Immature natural killer cell (primary cell): Measurements from ENCODE around the gene RAB44. TPM values are rescaled to one million over a fixed set of nuclear protein-coding genes. Genes with fewer than 3 reads are reported as not detected.

Experiments used
- DNase-seq, 3 donors: peaks; one replicate each; pipeline ENCODE4 v3.0.0; 2022; ENCODE audit warnings: mixed read lengths in 1 of 3
- H3K27ac Mint-ChIP-seq, 6 donors: one replicate each; pipeline ENCODE4 v1.8.0; 2020; ENCODE audit warnings: mixed read lengths in 6 of 6, mild to moderate bottlenecking in 5 of 6, inconsistent platforms in 4 of 6, moderate library complexity in 3 of 6
- H3K27me3 Mint-ChIP-seq, 3 donors: one replicate each; pipeline ENCODE4 v1.8.0; 2020 to 2021; ENCODE audit warnings: low read depth in 3 of 3, mild to moderate bottlenecking in 3 of 3, mixed read lengths in 3 of 3, moderate library complexity in 3 of 3, inconsistent platforms in 1 of 3
- H3K36me3 Mint-ChIP-seq, 3 donors: one replicate each; pipeline ENCODE4 v1.8.0; 2020; ENCODE audit warnings: mixed read lengths in 3 of 3, inconsistent platforms in 2 of 3, mild to moderate bottlenecking in 2 of 3
- H3K4me1 Mint-ChIP-seq, 2 donors: one replicate each; pipeline ENCODE4 v1.8.0; 2020; ENCODE audit warnings: inconsistent platforms in 2 of 2, mild to moderate bottlenecking in 2 of 2, mixed read lengths in 2 of 2, moderate library complexity in 1 of 2
- H3K4me3 Mint-ChIP-seq, 5 donors: one replicate each; pipeline ENCODE4 v1.8.0; 2020; ENCODE audit warnings: mild to moderate bottlenecking in 5 of 5, mixed read lengths in 5 of 5, inconsistent platforms in 3 of 5, moderate library complexity in 3 of 5
- H3K9me3 Mint-ChIP-seq, 6 donors: one replicate each; pipeline ENCODE4 v1.8.0; 2020; ENCODE audit warnings: mild to moderate bottlenecking in 6 of 6, mixed read lengths in 6 of 6, inconsistent platforms in 4 of 6, moderate library complexity in 3 of 6
- polyA plus RNA-seq, 3 donors: library from polyadenylated mRNA; unstranded; fragments of 300-500 nt; fragmentation: Illumina TruSeq; gene quantifications; one replicate each; pipeline ENCODE4 v1.2.3, GENCODE V29; 2021

Gene RAB44
- polyA plus RNA-seq, 3 donors from 2014 or later = not detected

DNA sequence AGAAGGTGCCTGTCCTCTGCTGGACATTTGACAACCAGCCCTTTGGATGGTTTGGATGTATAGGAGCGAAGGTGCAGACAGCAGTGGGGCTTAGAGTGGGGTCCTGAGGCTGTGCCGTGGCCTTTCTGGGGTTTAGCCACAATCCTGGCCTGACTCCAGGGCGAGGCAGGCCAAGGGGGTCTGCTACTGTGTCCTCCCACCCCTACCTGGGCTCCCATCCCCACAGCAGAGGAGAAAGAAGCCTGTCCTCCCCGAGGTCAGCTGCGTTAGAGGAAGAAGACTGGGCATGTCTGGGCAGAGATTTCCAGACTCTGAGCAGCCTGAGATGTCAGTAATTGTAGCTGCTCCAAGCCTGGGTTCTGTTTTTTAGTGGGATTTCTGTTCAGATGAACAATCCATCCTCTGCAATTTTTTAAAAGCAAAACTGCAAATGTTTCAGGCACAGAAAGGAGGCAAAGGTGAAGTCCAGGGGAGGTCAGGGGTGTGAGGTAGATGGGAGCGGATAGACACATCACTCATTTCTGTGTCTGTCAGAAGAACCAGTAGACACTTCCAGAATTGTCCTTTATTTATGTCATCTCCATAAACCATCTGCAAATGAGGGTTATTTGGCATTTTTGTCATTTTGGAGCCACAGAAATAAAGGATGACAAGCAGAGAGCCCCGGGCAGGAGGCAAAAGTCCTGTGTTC is 20.4 kb upstream of the RAB44 start:
- Mint-ChIP-seq H3K4me3 (peak overlapping the region; percentile 23 to 84 (median 70)), H3K4me1 (peaks cover 24 to 29% of the 10 kb centered on the region in 2 donors), H3K9me3 (peaks cover 0 to 2% (median 0%) of the 10 kb centered on the region in 6 donors), H3K27ac (peak overlapping the region; percentile 57 to 90 (median 75)), H3K27me3 (peaks cover 20 to 24% (median 24%) of the 10 kb centered on the region in 3 donors), H3K36me3 (no peaks in the 10 kb centered on the region)
- no peak for DNase-seq

DNA sequence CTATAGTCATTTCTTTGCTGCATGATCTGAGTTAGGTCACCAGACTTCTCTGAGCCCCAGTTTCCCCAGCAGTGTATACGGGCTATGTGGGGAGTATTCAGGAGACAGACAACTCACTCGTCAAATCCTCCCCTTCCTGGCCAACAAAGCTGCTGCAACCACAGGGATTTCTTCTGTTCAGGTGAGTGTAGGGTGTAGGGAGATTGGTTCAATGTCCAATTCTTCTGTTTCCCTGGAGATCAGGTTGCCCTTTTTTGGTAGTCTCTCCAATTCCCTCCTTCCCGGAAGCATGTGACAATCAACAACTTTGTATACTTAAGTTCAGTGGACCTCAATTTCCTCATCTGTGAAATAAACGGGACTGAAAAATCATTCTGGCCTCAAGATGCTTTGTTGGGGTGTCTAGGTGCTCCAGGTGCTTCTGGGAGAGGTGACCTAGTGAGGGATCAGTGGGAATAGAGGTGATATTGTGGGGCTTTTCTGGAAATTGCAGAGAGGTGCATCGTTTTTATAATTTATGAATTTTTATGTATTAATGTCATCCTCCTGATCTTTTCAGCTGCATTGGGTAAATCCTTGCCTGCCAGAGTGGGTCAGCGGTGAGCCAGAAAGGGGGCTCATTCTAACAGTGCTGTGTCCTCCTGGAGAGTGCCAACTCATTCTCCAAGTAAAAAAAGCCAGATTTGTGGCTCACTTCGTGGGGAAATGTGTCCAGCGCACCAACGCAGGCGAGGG is 19.7 kb upstream of the RAB44 start:
- Mint-ChIP-seq H3K4me3 (peak overlapping the region; percentile 63 to 84 (median 70)), H3K27me3 (peaks cover 20 to 24% (median 24%) of the 10 kb centered on the region in 3 donors), H3K4me1 (peaks cover 26 to 29% of the 10 kb centered on the region in 2 donors), H3K27ac (peak overlapping the region; percentile 48 to 90 (median 76)), H3K36me3 (no peaks in the 10 kb centered on the region), H3K9me3 (peaks cover 0 to 2% (median 0%) of the 10 kb centered on the region in 6 donors)
- DNase-seq = no peak

DNA sequence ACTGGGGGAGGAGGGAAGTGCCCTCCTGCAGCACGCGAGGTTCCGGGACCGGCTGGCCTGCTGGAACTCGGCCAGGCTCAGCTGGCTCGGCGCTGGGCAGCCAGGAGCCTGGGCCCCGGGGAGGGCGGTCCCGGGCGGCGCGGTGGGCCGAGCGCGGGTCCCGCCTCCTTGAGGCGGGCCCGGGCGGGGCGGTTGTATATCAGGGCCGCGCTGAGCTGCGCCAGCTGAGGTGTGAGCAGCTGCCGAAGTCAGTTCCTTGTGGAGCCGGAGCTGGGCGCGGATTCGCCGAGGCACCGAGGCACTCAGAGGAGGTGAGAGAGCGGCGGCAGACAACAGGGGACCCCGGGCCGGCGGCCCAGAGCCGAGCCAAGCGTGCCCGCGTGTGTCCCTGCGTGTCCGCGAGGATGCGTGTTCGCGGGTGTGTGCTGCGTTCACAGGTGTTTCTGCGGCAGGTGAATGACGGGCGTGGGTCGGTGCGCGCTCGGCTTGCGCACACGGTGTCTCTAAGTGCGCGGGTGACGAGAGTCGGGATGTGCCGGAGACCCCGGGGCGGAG is 19.1 kb upstream of the RAB44 start, which contains the start of gene CDKN1A:
CDKN1A (plus strand) TSS at position 227 of the 555 bp plus-strand sequence. CDS start 5,388 bp downstream, outside the sequence.
- Mint-ChIP-seq H3K9me3 (peaks cover 0 to 2% (median 0%) of the 10 kb centered on the region in 6 donors), H3K4me3 (peak within 1 kb of the TSS; percentile 85 to 99 (median 93)), H3K36me3 (no peaks in the 10 kb centered on the region), H3K27me3 (peaks cover 20 to 25% (median 24%) of the 10 kb centered on the region in 3 donors), H3K4me1 (peaks cover 26 to 29% of the 10 kb centered on the region in 2 donors), H3K27ac (peak within 1 kb of the TSS; percentile 66 to 94 (median 90))
- DNase-seq = peak; percentile 67 to 74 (median 71)

DNA sequence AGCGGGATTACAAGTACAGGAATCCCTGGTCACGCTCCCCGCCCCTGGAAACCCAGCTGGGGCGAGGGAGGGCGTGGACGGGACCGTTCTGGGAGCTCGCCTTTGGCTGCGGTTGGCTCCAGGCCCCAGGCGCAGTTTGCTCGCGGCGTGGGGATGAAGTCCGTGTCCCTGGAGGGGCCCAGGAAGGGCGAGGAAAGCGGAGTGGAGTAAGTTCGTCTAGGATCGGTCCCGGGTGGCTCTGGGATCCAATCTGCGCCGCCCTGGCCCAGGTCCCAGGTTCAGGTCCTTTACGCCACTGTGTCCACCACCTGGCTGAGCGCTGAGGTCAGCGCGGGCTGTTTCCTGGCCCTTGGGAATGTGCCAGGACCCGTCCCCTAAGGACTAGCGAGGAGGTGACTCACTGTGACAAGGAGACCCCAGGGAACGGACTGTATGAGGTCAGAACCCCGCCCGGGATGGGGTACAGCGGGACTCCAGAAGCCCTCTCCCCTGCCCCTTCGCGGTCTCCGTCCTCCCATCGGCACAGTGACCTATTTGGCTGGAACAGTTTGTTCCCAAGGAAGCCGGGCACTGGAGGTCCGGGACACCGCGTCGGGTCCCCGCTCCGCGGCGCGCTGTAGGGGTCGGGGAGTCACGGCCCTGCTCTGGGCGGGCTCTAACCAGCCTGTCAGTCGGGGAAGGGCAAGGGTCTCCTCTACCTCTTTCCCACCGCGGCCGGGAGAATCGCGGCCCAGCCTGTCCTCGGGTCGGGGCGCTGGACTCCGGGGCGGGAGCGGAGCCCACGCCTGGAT is 18.4 kb upstream of the RAB44 start:
- Mint-ChIP-seq H3K27ac (peak overlapping the region; percentile 66 to 94 (median 92)), H3K4me3 (peak overlapping the region; percentile 85 to 99 (median 97)), H3K4me1 (peaks cover 26 to 29% of the 10 kb centered on the region in 2 donors), H3K36me3 (no peaks in the 10 kb centered on the region), H3K27me3 (peaks cover 20 to 25% (median 24%) of the 10 kb centered on the region in 3 donors), H3K9me3 (peaks cover 0 to 2% (median 0%) of the 10 kb centered on the region in 6 donors)
- peak; percentile 10 to 26 (median 12) for DNase-seq

DNA sequence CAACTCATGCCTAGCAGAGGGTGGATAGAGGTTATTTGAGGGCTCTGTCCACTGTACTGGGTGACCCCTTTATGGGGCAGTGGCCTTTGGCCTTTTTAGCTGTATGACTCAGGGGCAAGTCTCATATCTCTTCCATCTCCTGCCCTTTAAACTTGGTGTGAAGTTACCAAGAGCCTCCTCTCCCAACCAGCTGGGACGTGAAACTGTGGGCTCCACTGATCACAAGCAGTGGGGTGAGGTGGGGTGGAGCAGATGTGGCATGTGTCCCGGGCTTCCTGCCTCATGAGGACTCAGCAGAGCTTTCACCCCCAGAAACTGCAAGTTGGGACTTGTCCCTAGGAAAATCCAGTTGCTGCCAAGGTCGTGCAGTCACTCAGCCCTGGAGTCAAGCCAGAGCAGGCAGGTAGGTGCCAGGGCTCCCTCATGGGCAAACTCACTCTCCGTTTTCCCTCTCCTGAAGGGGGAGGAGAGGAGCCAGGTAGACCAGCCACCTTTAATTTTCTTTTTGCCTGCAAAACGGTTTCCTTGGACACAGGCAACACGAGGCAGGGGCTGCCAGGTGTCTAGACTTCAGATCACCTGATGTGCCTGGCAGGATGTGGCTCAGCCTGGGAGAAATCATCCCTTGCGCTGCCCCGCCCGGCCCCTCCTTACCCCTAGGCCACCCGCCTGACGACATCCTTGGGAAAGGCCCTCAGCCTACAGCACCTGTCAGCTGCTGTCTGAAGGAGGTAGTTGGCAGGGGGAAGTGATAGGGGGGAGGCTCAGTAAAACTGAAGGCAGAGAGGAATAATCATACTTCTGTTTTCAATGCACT is 15.1 kb upstream of the RAB44 start:
- peaks cover 25 to 28% of the 10 kb centered on the region in 2 donors for H3K4me1 Mint-ChIP-seq
- H3K4me3 Mint-ChIP-seq = peak overlapping the region in 1 of 5 donors; percentile 50
- no peak for DNase-seq
- peak overlapping the region in 2 of 6 donors; percentile 53 to 62 for H3K27ac Mint-ChIP-seq
- peaks cover 0 to 2% (median 0%) of the 10 kb centered on the region in 6 donors for H3K9me3 Mint-ChIP-seq
- peaks cover 16 to 22% (median 21%) of the 10 kb centered on the region in 3 donors for H3K27me3 Mint-ChIP-seq
- no peaks in the 10 kb centered on the region for H3K36me3 Mint-ChIP-seq

DNA sequence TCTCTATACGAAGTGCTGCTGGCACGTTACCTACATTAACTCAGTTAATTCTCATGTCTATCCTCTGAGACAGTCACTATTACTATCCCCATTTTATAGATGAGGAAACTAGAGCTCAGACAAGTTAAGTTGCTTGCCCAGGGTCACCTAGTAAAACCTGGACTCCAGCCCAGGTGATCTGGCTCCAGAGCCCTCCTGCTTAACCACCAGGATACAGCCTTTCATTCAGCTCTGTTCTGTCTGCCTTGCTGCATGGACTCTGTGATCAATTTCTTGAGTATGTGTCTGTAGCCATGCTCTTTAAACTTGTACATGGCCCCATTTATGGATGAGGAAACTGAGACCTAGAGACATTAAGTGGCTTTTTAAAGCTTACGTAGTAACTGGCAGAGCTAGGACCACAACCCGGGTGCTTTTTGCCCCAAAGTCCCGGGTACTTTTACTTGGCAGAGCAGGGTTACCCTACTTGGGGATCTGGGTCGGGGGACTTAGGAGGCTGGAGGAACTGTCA is 14.4 kb upstream of the RAB44 start:
- Mint-ChIP-seq H3K27ac (no peak overlapping the region), H3K27me3 (peaks cover 16 to 21% (median 19%) of the 10 kb centered on the region in 3 donors), H3K9me3 (peaks cover 0 to 2% (median 0%) of the 10 kb centered on the region in 6 donors), H3K4me3 (no peak overlapping the region), H3K4me1 (peaks cover 19 to 21% of the 10 kb centered on the region in 2 donors), H3K36me3 (no peaks in the 10 kb centered on the region)
- DNase-seq = no peak

DNA sequence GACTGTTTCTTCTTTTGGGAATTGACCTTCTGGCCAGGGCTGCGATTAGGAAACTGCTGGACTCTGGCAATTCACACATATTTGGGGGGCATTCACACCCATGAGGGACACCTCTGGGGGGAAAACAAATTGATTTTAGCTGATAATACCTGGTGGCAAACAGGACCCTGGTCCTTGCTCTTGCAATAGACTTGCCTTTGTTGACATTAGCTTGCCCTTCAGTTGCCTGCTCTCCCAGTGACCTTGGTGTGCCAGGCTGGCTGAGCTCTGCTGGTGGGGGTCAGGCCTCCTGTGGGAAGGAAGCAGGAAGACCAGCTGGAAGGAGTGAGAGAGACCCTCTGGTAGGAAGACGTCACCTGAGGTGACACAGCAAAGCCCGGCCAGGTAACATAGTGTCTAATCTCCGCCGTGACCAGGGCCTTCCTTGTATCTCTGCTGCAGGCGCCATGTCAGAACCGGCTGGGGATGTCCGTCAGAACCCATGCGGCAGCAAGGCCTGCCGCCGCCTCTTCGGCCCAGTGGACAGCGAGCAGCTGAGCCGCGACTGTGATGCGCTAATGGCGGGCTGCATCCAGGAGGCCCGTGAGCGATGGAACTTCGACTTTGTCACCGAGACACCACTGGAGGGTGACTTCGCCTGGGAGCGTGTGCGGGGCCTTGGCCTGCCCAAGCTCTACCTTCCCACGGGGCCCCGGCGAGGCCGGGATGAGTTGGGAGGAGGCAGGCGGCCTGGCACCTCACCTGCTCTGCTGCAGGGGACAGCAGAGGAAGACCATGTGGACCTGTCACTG is 13.8 kb upstream of the RAB44 start:
- H3K36me3 Mint-ChIP-seq = no peaks in the 10 kb centered on the region
- peaks cover 13 to 18% (median 14%) of the 10 kb centered on the region in 3 donors for H3K27me3 Mint-ChIP-seq
- no peak overlapping the region for H3K27ac Mint-ChIP-seq
- H3K4me1 Mint-ChIP-seq = peaks cover 15% of the 10 kb centered on the region in 2 donors
- no peak for DNase-seq
- peaks cover 0 to 2% (median 0%) of the 10 kb centered on the region in 6 donors for H3K9me3 Mint-ChIP-seq
- no peak overlapping the region for H3K4me3 Mint-ChIP-seq

DNA sequence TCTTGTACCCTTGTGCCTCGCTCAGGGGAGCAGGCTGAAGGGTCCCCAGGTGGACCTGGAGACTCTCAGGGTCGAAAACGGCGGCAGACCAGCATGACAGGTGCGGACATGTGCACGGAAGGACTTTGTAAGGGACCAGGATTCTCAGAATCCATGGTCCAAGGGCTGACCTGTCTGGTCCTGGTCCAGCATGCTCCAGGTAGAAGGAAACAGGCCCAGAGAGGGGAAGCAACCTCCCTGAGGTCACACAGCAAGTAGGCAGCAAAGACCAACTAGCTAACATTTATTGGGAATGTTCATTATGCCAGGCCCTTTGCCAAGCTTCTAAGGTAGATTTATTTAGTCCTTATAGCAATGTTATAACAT is 13.2 kb upstream of the RAB44 start:
- H3K4me3 Mint-ChIP-seq = no peak overlapping the region
- peaks cover 10 to 12% of the 10 kb centered on the region in 2 donors for H3K4me1 Mint-ChIP-seq
- H3K27me3 Mint-ChIP-seq = peaks cover 8 to 14% (median 14%) of the 10 kb centered on the region in 3 donors
- H3K36me3 Mint-ChIP-seq = no peaks in the 10 kb centered on the region
- DNase-seq = no peak
- peaks cover 0 to 2% (median 0%) of the 10 kb centered on the region in 6 donors for H3K9me3 Mint-ChIP-seq
- H3K27ac Mint-ChIP-seq = no peak overlapping the region

DNA sequence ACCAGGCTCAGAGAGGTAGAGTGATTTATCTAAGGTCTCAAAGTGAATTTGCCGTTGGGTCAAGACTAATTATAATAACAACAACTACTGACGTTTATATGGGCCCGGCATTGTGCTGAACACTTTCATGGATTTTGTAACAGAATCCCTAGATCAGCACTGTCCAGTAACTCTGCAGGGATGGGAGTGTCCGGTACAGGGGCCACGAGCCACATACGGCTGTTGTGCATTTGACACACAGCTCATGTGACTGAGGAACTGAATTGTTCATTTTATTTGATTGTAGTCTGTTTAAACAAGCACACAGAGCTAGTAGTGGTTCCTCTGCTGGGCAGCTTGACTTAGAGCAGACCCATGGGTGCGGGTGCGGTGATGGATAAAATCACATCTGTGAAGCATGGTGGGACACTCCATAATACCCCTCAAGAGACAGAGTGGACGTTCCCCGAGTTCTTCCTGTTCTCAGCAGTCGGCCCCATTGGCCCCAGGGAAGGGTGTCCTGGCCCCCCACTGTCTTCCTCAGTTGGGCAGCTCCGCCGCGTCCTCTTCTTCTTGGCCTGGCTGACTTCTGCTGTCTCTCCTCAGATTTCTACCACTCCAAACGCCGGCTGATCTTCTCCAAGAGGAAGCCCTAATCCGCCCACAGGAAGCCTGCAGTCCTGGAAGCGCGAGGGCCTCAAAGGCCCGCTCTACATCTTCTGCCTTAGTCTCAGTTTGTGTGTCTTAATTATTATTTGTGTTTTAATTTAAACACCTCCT is 12.3 kb upstream of the RAB44 start:
- H3K36me3 Mint-ChIP-seq = no peaks in the 10 kb centered on the region
- H3K4me3 Mint-ChIP-seq = no peak overlapping the region
- no peak for DNase-seq
- H3K9me3 Mint-ChIP-seq = no peaks in the 10 kb centered on the region
- peaks cover 3 to 8% (median 7%) of the 10 kb centered on the region in 3 donors for H3K27me3 Mint-ChIP-seq
- H3K27ac Mint-ChIP-seq = peak overlapping the region in 1 of 6 donors; percentile 34
- peaks cover 7% of the 10 kb centered on the region in 2 donors for H3K4me1 Mint-ChIP-seq

DNA sequence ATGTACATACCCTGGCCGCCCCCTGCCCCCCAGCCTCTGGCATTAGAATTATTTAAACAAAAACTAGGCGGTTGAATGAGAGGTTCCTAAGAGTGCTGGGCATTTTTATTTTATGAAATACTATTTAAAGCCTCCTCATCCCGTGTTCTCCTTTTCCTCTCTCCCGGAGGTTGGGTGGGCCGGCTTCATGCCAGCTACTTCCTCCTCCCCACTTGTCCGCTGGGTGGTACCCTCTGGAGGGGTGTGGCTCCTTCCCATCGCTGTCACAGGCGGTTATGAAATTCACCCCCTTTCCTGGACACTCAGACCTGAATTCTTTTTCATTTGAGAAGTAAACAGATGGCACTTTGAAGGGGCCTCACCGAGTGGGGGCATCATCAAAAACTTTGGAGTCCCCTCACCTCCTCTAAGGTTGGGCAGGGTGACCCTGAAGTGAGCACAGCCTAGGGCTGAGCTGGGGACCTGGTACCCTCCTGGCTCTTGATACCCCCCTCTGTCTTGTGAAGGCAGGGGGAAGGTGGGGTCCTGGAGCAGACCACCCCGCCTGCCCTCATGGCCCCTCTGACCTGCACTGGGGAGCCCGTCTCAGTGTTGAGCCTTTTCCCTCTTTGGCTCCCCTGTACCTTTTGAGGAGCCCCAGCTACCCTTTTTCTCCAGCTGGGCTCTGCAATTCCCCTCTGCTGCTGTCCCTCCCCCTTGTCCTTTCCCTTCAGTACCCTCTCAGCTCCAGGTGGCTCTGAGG is 11.5 kb upstream of the RAB44 start:
- Mint-ChIP-seq H3K36me3 (no peaks in the 10 kb centered on the region), H3K27me3 (peaks cover 0 to 4% (median 0%) of the 10 kb centered on the region in 3 donors), H3K9me3 (no peaks in the 10 kb centered on the region), H3K4me1 (peaks cover 0 to 1% of the 10 kb centered on the region in 2 donors), H3K4me3 (no peak overlapping the region), H3K27ac (no peak overlapping the region)
- no peak for DNase-seq
